Lung (tissue), 12 donors: ENCODE results near the gene DLG1. TPM values are rescaled to one million over a fixed set of nuclear protein-coding genes. Genes with fewer than 3 reads are reported as not detected.
A peak's percentile ranks its signal among the peaks of the same experiment; 100 is the strongest.

Experiments used
- ATAC-seq: fragments of 200-7000 bp; cut with Tn5 transposase; one replicate; pipeline ENCODE4 v1.9.1; 2020; ENCODE audit warnings: moderate number of reproducible peaks; ENCODE audit not compliant: insufficient read depth, low FRiP score
- DNase-seq, 3 donors: peaks; one replicate each; pipeline ENCODE4 v3.0.0-alpha.2; 2013 to 2017
- H3K27ac ChIP-seq, 2 donors: one replicate each; pipeline ENCODE4 v1.5.1; 2013; ENCODE audit warnings: mild to moderate bottlenecking in 2 of 2, moderate library complexity in 2 of 2, control low read depth in 1 of 2, inconsistent platforms in 1 of 2, low read depth in 1 of 2, low read length in 1 of 2
- H3K27me3 ChIP-seq, 3 donors: one replicate each; pipeline ENCODE4 v1.5.1; 2013; ENCODE audit warnings: low read length in 2 of 3; ENCODE audit not compliant: control insufficient read depth in 3 of 3, insufficient read depth in 3 of 3
- H3K36me3 ChIP-seq, 4 donors: one replicate each; pipeline ENCODE4 v1.5.1; 2013; ENCODE audit warnings: low read length in 4 of 4, mild to moderate bottlenecking in 1 of 4, moderate library complexity in 1 of 4; ENCODE audit not compliant: control insufficient read depth in 4 of 4, insufficient read depth in 4 of 4
- H3K4me1 ChIP-seq, 5 donors: one replicate each; pipeline ENCODE4 v1.5.1; 2013; ENCODE audit warnings: low read length in 5 of 5, mild to moderate bottlenecking in 2 of 5, moderate library complexity in 1 of 5; ENCODE audit not compliant: control insufficient read depth in 5 of 5, insufficient read depth in 5 of 5
- H3K4me3 ChIP-seq: one replicate; pipeline ENCODE4 v1.5.1; 2013; ENCODE audit warnings: mild to moderate bottlenecking, control low read depth, moderate library complexity
- H3K9ac ChIP-seq, 2 donors: one replicate each; pipeline ENCODE4 v1.5.1; 2013; ENCODE audit warnings: low read length in 2 of 2, control low read depth in 1 of 2; ENCODE audit not compliant: insufficient read depth in 1 of 2
- H3K9me3 ChIP-seq, 4 donors: one replicate each; pipeline ENCODE4 v1.5.1; 2013; ENCODE audit warnings: low read length in 3 of 4, mild to moderate bottlenecking in 1 of 4, moderate library complexity in 1 of 4; ENCODE audit not compliant: control insufficient read depth in 4 of 4, insufficient read depth in 3 of 4
- WGBS, 2 donors: extraction: QIAGEN DNeasy Blood & Tissue Kit; methylation state at CpG; one replicate each; pipeline ENCODE4 v1.1.7; 2013; 5-methylcytosine and 5-hydroxymethylcytosine counted together
- polyA plus RNA-seq, 2 donors: library from polyadenylated mRNA; stranded (reverse); fragments of 200-250 nt; gene quantifications; one replicate each; pipeline ENCODE4 v1.2.1, GENCODE V29; 2013
- total RNA-seq, 2 donors: library from RNA; depleted of rRNA in 1 of 2; stranded (reverse); fragments of >200 nt in 1 of 2; gene quantifications; one replicate each; pipeline ENCODE4 v1.2.1, GENCODE V29; 2014 to 2021
- TF ChIP-seq, protein P1 (sequence below): IDR thresholded peaks from 2 replicates; pipeline ENCODE4 v1.5.1; 2012; ENCODE audit warnings: mild to moderate bottlenecking; ENCODE audit errors: control extremely low read depth, extremely low read depth
- donor health status: control.
- donor health status: control.
- donor health status: Bipolar disorder and iron deficiency.
- donor health status: healthy.
- donor health status: DM: yes; HTN: yes; CAD: no.

The DLG1 gene
- total and polyA plus RNA-seq, 4 donors = 16.0 to 114 (median 45.7) TPM

DNA sequence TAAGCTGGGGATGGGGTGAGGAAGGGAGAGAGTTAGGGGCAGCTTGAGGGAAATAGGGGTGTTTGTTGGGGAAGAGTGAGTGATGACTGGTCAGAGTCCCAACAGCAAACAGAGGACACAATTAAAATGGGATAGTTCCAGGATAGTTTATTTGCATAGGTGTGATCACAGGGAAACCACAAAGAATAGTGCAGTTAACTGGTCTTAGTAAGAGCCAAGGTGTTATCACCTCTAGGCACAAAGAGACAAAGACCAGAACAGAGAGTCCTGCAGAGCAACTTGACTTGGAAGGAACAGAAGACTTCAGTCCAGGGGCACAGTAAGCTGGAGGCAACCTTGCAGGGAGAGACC is 42.1 kb upstream of the DLG1 start:
- Histone ChIP-seq H3K27ac (no peak overlapping the region), H3K9me3 (no peaks in the 10 kb centered on the region), H3K4me1 (peaks cover 0 to 13% (median 4%) of the 10 kb centered on the region in 5 donors), H3K27me3 (no peaks in the 10 kb centered on the region), H3K9ac (no peak overlapping the region), H3K4me3 (no peak overlapping the region), H3K36me3 (no peaks in the 10 kb centered on the region)
- ATAC-seq (no peak), DNase-seq (no peak)
- TF ChIP-seq, protein P1, sequence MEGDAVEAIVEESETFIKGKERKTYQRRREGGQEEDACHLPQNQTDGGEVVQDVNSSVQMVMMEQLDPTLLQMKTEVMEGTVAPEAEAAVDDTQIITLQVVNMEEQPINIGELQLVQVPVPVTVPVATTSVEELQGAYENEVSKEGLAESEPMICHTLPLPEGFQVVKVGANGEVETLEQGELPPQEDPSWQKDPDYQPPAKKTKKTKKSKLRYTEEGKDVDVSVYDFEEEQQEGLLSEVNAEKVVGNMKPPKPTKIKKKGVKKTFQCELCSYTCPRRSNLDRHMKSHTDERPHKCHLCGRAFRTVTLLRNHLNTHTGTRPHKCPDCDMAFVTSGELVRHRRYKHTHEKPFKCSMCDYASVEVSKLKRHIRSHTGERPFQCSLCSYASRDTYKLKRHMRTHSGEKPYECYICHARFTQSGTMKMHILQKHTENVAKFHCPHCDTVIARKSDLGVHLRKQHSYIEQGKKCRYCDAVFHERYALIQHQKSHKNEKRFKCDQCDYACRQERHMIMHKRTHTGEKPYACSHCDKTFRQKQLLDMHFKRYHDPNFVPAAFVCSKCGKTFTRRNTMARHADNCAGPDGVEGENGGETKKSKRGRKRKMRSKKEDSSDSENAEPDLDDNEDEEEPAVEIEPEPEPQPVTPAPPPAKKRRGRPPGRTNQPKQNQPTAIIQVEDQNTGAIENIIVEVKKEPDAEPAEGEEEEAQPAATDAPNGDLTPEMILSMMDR = no peak

DNA sequence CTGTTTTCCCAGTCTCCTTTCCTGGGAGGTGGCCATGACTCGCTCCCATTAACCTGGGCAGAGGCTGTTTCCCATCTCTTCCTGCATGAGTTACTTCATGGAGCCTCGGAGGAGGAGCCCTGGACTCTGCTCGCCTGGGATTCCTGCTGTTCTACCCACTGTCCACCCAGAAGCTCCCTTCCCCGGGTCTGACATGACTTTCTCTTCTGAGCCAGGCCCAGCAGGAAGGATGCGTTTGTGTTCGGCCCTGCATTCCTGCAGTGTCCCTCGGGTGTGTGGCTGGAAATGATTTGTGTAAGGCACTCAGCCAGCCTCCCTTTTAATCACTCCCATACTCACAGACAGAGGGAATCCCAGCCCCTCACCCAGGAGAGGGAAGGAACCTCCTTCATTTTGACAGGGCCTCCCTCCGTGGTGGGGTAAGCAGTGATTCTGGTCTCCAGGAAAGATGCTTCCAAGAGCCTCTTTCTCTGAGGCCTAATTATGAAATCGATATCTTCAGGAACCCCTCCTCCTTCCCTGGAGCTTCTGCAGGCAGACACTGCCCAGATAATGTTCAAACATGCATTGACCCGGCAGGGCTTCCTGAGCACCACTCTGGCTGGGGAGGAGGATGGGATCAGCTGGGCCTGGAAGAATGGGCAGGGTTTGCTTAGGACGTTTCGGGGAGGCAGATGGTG is 41.6 kb upstream of the DLG1 start:
- Histone ChIP-seq H3K9me3 (no peaks in the 10 kb centered on the region), H3K36me3 (no peaks in the 10 kb centered on the region), H3K27ac (no peak overlapping the region), H3K27me3 (no peaks in the 10 kb centered on the region), H3K4me3 (no peak overlapping the region), H3K9ac (peak overlapping the region in 1 of 2 donors; percentile 11), H3K4me1 (peaks cover 0 to 14% (median 3%) of the 10 kb centered on the region in 5 donors)
- TF ChIP-seq, protein P1 = no peak
- 64 to 76% methylated on average over 12 of the region's 12 CpGs for WGBS, 2 donors
- DNase-seq (peak in 2 of 3 donors; percentile 17 to 55), ATAC-seq (no peak)

DNA sequence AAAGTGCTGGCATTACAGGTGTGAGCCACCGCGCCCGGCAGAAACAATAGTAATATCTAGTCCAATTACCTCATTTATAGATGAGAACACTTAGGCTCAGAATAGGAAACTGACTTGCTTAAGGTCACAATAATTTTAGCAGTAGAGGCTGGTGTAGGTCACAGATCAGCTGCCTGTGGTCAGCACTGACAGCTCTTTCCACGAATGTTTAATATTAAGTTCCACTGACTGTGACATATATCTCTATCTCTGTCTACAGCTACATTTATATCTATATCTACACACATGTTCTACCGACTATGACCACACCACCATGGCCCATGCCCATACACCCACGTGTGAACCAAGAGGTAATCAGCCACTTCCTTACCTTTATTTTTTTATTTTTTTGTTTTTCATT is 40.2 kb upstream of the DLG1 start:
- TF ChIP-seq, protein P1 = no peak
- no peaks in the 10 kb centered on the region for H3K9me3 ChIP-seq
- no peaks in the 10 kb centered on the region for H3K36me3 ChIP-seq
- H3K27me3 ChIP-seq = no peaks in the 10 kb centered on the region
- DNase-seq (no peak), ATAC-seq (no peak)
- H3K27ac ChIP-seq = no peak overlapping the region
- H3K4me3 ChIP-seq = no peak overlapping the region
- H3K9ac ChIP-seq = no peak overlapping the region
- WGBS, 2 donors = 83 to 90% methylated on average over 6 of the region's 6 CpGs
- peaks cover 0 to 14% (median 0%) of the 10 kb centered on the region in 5 donors for H3K4me1 ChIP-seq

DNA sequence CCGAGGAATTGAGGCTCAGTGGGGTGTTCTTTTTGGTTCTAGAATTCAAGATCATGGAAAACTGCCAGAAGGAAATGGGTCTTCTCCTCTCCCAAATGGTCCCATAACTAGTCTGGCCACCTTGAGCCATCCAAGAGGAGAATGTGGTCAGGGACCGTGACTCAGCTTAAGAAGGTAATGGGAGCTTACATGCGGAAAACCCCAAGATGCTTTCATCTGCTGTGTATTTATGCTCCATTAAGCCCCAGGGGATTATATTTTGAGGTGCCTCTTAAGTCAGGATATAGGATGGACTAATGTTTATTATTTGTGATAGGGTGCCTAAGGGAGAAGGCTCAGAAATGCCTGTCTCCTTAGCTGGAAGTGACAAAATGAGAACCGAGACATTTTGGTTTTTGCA is 39.2 kb upstream of the DLG1 start:
- DNase-seq = no peak
- Histone ChIP-seq H3K4me1 (peaks cover 0 to 14% (median 0%) of the 10 kb centered on the region in 5 donors), H3K36me3 (no peaks in the 10 kb centered on the region), H3K27me3 (no peaks in the 10 kb centered on the region), H3K9ac (no peak overlapping the region), H3K9me3 (no peaks in the 10 kb centered on the region), H3K27ac (no peak overlapping the region), H3K4me3 (no peak overlapping the region)
- 96 to 97% methylated on average over 4 of the region's 4 CpGs for WGBS, 2 donors
- TF ChIP-seq, protein P1 = no peak
- ATAC-seq = no peak
